Heart left ventricle (tissue), 16 donors: ENCODE results near the gene ITPK1. TPM values are rescaled to one million over a fixed set of nuclear protein-coding genes. Genes with fewer than 3 reads are reported as not detected.

Experiments used
- ATAC-seq, 4 donors: fragments of 200-7000 bp; cut with Tn5 transposase; one replicate each; pipeline ENCODE4 v1.9.1; 2020 to 2022; ENCODE audit warnings: moderate library complexity in 4 of 4, mild to moderate bottlenecking in 3 of 4, moderate number of reproducible peaks in 1 of 4
- DNase-seq, 5 donors: peaks; one replicate each; pipeline ENCODE4 v3.0.0-alpha.2; 2020
- H3K27ac ChIP-seq, 12 donors: fragments of 200-600 bp; sonication (generic) in 4 of 12; one replicate each; pipeline versions ENCODE4 v1.5.0 to v1.8.0; 2016 to 2022; ENCODE audit warnings: mild to moderate bottlenecking in 2 of 12
- H3K27me3 ChIP-seq, 9 donors: fragments of 200-600 bp; sonication (generic) in 2 of 9; one replicate each; pipeline versions ENCODE4 v1.5.1 to v1.8.0; 2016 to 2022; ENCODE audit warnings: mild to moderate bottlenecking in 3 of 9
- H3K36me3 ChIP-seq, 9 donors: fragments of 200-600 bp; sonication (generic) in 2 of 9; one replicate each; pipeline versions ENCODE4 v1.5.0 to v1.8.0; 2018 to 2022; ENCODE audit warnings: mild to moderate bottlenecking in 2 of 9
- H3K4me1 ChIP-seq, 12 donors: fragments of 200-600 bp; sonication (generic) in 4 of 12; one replicate each; pipeline versions ENCODE4 v1.5.0 to v1.8.0; 2016 to 2022; ENCODE audit warnings: mild to moderate bottlenecking in 3 of 12
- H3K4me3 ChIP-seq, 12 donors: fragments of 200-600 bp; sonication (generic) in 4 of 12; one replicate each; pipeline versions ENCODE4 v1.5.0 to v1.8.0; 2017 to 2022; ENCODE audit warnings: mild to moderate bottlenecking in 9 of 12, moderate library complexity in 4 of 12
- H3K9me3 ChIP-seq, 12 donors: fragments of 200-600 bp; sonication (generic) in 4 of 12; one replicate each; pipeline versions ENCODE4 v1.5.0 to v1.8.0; 2016 to 2022; ENCODE audit warnings: mild to moderate bottlenecking in 1 of 12
- CTCF ChIP-seq, 12 donors: fragments of 200-600 bp; sonication (generic) in 4 of 12; IDR thresholded peaks; one replicate each; pipeline versions ENCODE4 v1.5.0 to v1.8.0; 2018 to 2022; ENCODE audit warnings: antibody characterized with exemption in 12 of 12, mild to moderate bottlenecking in 5 of 12
- POLR2A ChIP-seq, 2 donors: fragments of 450-650 bp; IDR thresholded peaks; one replicate each; pipeline ENCODE4 v1.6.1; 2017; ENCODE audit warnings: antibody characterized with exemption in 2 of 2, mild to moderate bottlenecking in 2 of 2, moderate library complexity in 2 of 2
- WGBS, 4 donors: extraction: QIAGEN DNeasy Blood & Tissue Kit in 2 of 4; methylation state at CpG; one replicate each; pipeline versions ENCODE4 v1.1.5 to v1.1.7; 2013 to 2018; 5-methylcytosine and 5-hydroxymethylcytosine counted together
- intact Hi-C, 10 donors: fragments of 100-400 bp; cut with DNase I; formaldehyde crosslinking; loops; one replicate each; pipeline versions ENCODE4 v1.11.1 to v1.14.2; 2022
- polyA plus RNA-seq, 2 donors: library from polyadenylated mRNA; stranded (reverse); fragments of 200-250 nt; gene quantifications; one replicate each; pipeline ENCODE4 v1.2.3, GENCODE V29; 2013
- total RNA-seq, 9 donors: library from RNA; depleted of rRNA in 2 of 9; stranded (reverse); fragments of >200 nt in 2 of 9; fragmentation: NEBNext Ultra II Directional in 3 of 9; extraction: Animal tissue kit (Norgen Biotek cat#: 25700) in 3 of 9; gene quantifications; one replicate each; pipeline versions ENCODE4 v1.1.0 to v1.2.4, GENCODE V29; 2016 to 2023
- donor health status: ischemic (EF 13 %, LVEDD 7.1; RV severe dilation, severe dysfunction).
- donor health status: healthy with polysubstance abuse.
- donor health status: DM: no; HTN: yes; CAD: no.
- donor health status: DM: no; HTN: no; CAD: no.
- donor health status: ischemic (EF 25% LVEDD 6.9; RV normal size, moderate dysfunction).
- donor health status: ischemic (EF 25% LVEDD 5.7; RV mildly dilated, moderate dysfunction).
- donor health status: healthy.
- donor health status: DM: yes; HTN: yes; CAD: no.
- donor health status: ischemic (EF 35%, LVEDD 5.7; RV mildly dilated, moderate dysfunction).
- donor health status: nonischemic (EF 11% LVEDD 7.7; RV severe dilation, severe dysfunction).
- donor health status: DM: yes; HTN: yes; CAD: no.
- donor health status: PGD.
- donor health status: ischemic (EF 29% LVEDD 5.4; RV normal size, mild dysfunction).
- donor health status: nonischemic (EF 23%, LVEDD 6.1; RV moderate dilation, normal function).

Gene ITPK1
- total and polyA plus RNA-seq, 11 donors = 44.5 to 158 (median 91.0) TPM

- Histone ChIP-seq H3K4me1 (peaks cover 0 to 69% (median 39%) of the 10 kb centered on the region in 12 donors), H3K27ac (peak overlapping the region in 2 of 12 donors; percentile 22 to 35), H3K36me3 (no peaks in the 10 kb centered on the region), H3K27me3 (no peaks in the 10 kb centered on the region), H3K9me3 (no peaks in the 10 kb centered on the region), H3K4me3 (no peak overlapping the region)
- 96 to 98% (median 97%) methylated on average over 3 of the region's 3 CpGs for WGBS, 4 donors
- TF ChIP-seq POLR2A (IDR thresholded peaks at IDR 0.05) (no peak), CTCF (IDR thresholded peaks at IDR 0.05) (no peak)
- intact Hi-C loops = no loop called here
- no peak for ATAC-seq
- DNase-seq = no peak
Observed at GRCh38 chr14:93100100-93100499, 15.6 kb downstream of the ITPK1 start.

DNA sequence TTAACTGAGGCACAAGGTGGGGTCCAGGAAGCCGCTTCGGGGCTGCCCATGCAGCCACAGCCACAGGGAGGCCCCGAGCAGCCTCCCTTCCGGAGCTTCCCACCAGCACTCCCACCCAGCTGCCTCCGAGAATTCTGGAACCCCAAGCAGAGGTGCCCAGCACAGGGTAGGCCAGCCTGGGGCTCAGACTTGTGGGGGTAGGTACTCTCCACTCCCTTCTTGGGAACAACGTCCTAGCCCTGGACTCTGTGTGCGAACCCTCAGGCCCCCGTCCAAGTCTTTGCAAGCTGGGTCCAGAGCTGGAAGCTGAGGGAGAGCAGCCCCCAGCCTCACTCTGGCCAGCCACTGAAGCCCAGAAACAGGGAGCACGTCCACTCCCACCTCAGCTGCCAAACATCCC is 16.1 kb downstream of the ITPK1 start:
- intact Hi-C loops = loop anchor here in 2 of 10 donors (5.0 to 10.0 kb wide), 2 partner anchors 55 to 57 kb away; no protein-coding TSS in a partner anchor
- 77 to 88% (median 85%) methylated on average over 4 to 9 of the region's 9 CpGs for WGBS, 4 donors
- Histone ChIP-seq H3K9me3 (no peaks in the 10 kb centered on the region), H3K4me3 (no peak overlapping the region), H3K27me3 (no peaks in the 10 kb centered on the region), H3K36me3 (no peaks in the 10 kb centered on the region), H3K27ac (peak overlapping the region in 4 of 12 donors; percentile 6 to 56 (median 28)), H3K4me1 (peaks cover 0 to 69% (median 38%) of the 10 kb centered on the region in 12 donors)
- TF ChIP-seq CTCF (IDR thresholded peaks at IDR 0.05) = no peak
- TF ChIP-seq POLR2A (IDR thresholded peaks at IDR 0.05) = no peak
- ATAC-seq (no peak), DNase-seq (no peak)

DNA sequence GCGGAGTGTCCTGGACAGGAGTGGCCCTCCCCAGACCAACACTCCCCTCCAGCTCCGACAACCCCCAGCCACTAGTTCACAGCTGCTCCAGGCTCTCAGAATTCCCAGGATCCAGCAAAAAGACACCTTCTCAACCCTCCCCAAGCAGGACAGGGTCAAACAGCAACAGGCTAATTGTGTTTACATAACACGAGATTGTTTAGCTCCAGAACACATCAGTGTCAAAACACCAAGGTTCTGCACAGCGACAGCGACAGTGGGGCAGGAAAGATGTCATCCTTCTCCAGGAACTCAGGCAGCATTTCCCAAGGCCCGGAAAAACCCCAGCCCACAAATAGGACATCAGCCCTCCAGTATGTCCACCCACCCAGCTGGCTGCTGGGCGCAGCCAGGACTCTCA is 16.5 kb downstream of the ITPK1 start:
- ATAC-seq = no peak
- no peak overlapping the region for H3K4me3 ChIP-seq
- TF ChIP-seq CTCF (IDR thresholded peaks at IDR 0.05) (no peak), POLR2A (IDR thresholded peaks at IDR 0.05) (no peak)
- no peaks in the 10 kb centered on the region for H3K36me3 ChIP-seq
- no peaks in the 10 kb centered on the region for H3K9me3 ChIP-seq
- DNase-seq = no peak
- WGBS, 4 donors = 56 to 70% (median 64%) methylated on average over 5 to 7 of the region's 7 CpGs
- H3K27ac ChIP-seq = peak overlapping the region in 5 of 12 donors; percentile 6 to 56 (median 22)
- H3K4me1 ChIP-seq = peaks cover 0 to 71% (median 36%) of the 10 kb centered on the region in 12 donors
- intact Hi-C loops = loop anchor here in 2 of 10 donors (5.0 to 10.0 kb wide), 2 partner anchors 54 to 57 kb away; no protein-coding TSS in a partner anchor
- H3K27me3 ChIP-seq = no peaks in the 10 kb centered on the region

DNA sequence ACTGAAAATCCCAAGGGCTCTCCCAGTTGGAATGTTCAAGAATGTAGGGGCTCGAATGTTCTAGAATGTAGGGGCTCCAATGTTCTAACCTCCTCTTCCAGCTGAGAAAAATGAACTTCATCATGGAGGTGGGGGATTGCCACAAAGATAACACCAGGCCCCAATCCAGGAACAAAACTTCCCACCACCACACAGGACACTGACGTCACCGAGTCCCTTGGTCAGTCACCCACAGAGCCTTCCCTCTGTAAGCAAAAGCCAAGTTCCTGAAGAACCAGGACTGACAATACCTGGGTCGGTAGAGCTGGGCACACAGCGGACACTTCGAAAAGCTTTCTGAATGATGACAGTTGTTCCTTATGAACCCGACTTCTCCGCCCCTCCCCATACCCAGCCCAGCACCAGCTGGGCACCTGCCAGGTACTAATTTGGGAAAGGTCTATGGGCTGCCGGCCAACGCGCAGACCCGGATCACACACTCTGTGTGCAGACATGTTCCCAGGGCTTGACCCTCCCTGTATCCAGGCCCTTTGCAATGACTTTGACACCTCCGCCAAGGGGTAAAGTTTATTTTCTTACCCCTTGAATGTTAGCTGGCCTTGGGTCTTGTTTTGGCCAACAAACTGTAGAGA is 18.9 kb downstream of the ITPK1 start:
- ATAC-seq (peak; percentile 80 to 84 (median 82)), DNase-seq (peak in 4 of 5 donors; percentile 56 to 76 (median 70))
- H3K9me3 ChIP-seq = no peaks in the 10 kb centered on the region
- H3K36me3 ChIP-seq = no peaks in the 10 kb centered on the region
- TF ChIP-seq POLR2A (IDR thresholded peaks at IDR 0.05) (no peak), CTCF (IDR thresholded peaks at IDR 0.05) (no peak)
- H3K27ac ChIP-seq = peak overlapping the region in 11 of 12 donors; percentile 46 to 82 (median 72)
- no peak overlapping the region for H3K4me3 ChIP-seq
- intact Hi-C loops = loop anchor here in 2 of 10 donors (5.0 to 10.0 kb wide), 2 partner anchors 52 to 55 kb away; no protein-coding TSS in a partner anchor
- no peaks in the 10 kb centered on the region for H3K27me3 ChIP-seq
- WGBS, 4 donors = 47 to 57% (median 49%) methylated on average over 10 to 13 of the region's 13 CpGs
- peaks cover 0 to 87% (median 51%) of the 10 kb centered on the region in 12 donors for H3K4me1 ChIP-seq
